Limb (tissue), 2 donors: Measurements from ENCODE around the gene CRK.
A peak's percentile ranks its signal among the peaks of the same experiment; 100 is the strongest.

Experiments used
- DNase-seq, 2 donors: peaks; one replicate each; pipeline ENCODE4 v3.0.0-alpha.2; 2016; ENCODE audit errors: extremely low spot score in 2 of 2

CRK gene

DNA sequence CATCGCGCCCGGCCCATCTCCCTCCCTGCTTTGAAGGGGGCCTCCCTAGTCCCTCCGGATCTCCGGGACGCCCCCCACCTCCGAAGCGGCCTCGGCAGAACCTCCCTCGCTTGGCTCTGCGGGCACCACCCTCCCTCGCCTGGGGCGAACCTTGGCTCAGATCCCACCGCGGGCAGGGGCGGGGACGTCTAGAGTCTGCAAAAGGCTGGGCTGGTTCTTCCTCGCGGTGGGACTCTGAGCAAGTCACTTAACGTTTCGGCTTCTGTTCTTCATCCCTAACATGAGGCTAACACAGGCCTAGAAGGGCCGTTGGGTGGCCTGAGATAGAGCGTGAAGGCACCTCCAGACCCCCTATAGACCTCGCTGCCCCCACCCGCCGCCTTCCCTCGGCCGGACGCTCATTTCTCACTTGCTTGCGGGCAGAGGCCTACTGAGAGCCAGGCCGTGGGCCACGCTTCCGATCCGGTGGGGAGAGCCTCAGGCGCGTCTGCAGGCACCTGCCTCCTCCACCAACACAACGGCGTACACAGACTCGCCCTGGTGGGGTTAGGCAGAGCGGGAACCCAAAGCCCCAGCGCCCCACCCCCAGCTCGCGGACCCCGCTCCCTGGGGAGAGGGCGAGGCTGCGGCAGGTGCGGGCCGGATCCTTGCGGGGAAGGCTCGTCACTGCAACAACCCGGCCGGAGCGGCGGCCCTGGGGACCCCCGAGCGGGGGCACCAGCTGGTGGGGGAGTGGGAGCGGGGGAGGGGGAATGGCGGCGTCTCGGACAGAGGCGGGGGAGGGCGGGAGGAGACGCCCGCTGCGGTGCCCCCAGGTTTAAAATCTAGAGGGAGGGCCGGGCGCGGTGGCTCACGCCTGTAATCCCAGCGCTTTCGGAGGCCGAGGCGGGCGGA is 31.0 kb upstream of the CRK start:
- peak in 1 of 2 donors; percentile 84 for DNase-seq

DNA sequence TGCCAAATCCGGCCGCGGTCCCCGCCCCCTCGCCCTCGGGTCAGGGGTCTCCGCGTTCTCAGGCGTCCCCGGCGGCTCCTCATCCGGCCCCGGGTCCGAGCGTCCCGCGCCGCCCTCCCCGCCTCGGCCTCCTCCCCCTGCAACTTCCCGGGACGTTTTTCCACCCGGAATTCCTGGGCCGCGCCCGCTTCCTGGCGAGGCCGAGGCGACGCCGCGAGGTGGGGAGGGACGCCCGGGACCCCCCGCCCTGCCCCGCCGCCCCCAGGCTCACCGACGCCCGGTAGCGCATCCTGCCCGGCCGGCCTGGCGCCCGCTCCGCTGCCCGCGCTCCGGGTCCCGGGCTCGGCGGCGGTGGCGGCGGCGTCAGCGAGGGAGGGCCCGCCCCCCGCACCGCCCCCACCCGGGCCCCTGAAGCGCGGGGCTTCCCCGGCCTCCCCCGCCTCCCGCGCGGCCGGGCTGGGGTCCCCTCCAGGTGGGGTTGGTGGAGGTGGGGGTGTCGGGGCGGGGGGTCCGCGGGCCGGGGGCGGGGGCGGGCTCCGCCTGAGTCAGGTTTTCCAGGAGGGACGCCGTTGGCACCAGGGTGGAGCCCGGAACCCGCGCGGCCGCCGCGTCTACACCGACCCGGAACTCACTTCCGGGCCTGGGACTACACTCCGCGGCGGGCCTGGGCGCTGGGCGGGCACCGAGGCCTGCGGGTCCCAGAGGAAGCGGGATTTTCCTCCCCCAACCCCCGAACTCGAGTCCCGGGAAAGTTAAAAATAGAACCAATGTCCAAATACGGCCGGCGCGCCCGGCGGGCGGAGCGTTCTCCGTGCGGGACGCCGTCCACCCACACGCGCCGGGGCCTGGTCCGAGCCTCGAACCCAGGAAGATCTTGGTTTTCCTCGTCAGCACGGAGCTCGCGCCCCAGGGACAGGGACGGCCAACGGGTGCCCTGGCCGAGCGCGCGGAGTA is 29.7 kb upstream of the CRK start:
- peak; percentile 48 to 80 for DNase-seq

DNA sequence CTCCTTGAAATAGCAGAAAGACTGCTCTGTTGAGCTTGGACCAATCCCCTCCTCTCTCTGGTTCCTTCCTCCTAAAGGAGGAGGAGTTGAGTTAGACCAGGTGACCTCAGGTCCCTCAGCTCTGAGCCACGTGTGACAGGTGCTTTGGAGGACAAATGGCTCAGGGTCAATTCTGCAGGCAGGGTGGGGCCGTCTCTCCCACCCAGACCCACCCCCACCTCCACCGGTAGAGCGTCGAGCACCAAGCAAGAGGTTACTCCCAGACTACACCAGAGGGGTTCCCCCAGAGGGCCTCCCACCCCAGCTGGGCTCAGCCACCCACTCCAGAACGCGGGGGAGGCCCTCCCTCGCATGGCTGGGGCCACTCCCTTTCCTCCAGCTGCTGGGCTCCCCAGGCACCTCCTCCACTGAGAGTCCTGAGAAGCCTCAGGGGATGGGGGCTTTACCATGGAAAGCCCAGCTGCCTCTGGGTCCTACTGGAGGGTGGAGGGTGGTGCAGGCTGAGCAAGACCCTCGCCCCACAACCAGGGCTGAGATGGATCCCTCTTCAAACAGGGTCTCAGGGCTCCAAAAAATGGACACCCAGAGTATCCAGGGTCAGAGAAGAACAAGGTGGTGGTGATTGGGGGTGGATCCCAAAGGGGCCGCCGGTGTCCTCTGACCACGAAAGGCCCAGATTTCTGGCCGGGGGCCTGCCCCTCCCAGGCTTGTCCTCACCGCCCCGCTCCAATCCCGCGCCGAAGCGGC is 28.8 kb upstream of the CRK start:
- peak in 1 of 2 donors; percentile 66 for DNase-seq

DNA sequence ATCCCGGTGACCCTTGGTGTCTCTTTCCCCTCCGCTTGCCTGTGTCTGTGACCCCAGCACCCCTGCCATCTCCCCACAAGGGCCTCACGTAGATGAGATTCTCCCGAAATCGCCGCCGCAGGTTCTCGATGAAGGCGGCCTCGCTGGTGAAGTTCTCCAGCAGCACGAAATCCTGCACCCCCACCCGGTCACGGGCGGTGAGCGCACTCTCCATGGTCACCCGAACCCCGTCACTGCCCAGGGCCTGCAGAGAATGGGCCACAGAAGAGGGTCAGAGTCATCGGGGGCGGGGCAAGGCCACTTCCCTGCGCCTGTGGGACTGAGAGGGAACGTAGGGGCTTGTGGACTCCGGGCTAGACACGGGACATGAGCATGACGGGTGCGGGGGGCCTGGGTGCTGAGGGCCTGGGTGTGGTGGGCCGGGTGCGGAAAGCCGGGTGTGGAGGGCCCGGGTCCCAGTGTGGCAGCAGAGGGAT is 28.1 kb upstream of the CRK start:
- no peak for DNase-seq

DNA sequence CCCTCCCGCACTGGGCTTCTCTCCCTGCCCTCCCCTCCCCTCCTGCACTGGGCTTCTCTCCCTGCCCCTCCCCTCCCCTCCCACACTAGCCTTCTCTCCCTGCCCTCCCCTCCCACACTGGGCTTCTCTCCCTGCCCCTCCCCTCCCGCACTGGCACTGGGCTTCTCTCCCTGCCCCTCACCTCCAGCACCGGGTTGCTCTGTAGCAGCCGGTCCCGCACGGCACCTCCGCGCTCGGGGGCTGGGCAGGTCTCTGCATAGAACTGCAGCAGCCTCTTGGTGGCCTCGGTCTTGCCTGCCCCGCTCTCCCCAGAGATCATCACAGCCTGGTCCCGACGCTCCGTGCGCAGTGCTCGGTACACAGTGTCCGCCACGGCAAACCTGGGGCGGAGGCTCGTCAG is 26.6 kb upstream of the CRK start:
- no peak for DNase-seq

DNA sequence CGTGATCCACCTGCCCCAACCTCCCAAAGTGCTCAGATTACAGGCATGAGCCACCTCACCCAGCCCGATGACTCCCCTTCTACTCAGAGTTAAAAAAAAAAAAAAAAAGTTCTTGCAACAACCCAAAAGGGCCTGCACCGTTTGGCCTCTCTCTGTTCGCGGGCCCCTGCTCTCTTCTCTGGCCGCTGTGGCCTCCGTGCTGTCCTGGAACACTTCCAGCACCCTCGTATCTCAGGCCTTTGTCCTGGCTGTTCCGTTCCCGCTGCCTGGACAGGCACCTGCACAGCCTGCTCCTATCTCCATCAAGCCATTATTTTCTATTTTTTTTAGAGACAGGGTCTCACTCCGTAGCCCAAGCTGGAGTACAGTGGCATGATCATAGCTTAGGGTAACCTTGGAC is 25.7 kb upstream of the CRK start:
- no peak for DNase-seq

DNA sequence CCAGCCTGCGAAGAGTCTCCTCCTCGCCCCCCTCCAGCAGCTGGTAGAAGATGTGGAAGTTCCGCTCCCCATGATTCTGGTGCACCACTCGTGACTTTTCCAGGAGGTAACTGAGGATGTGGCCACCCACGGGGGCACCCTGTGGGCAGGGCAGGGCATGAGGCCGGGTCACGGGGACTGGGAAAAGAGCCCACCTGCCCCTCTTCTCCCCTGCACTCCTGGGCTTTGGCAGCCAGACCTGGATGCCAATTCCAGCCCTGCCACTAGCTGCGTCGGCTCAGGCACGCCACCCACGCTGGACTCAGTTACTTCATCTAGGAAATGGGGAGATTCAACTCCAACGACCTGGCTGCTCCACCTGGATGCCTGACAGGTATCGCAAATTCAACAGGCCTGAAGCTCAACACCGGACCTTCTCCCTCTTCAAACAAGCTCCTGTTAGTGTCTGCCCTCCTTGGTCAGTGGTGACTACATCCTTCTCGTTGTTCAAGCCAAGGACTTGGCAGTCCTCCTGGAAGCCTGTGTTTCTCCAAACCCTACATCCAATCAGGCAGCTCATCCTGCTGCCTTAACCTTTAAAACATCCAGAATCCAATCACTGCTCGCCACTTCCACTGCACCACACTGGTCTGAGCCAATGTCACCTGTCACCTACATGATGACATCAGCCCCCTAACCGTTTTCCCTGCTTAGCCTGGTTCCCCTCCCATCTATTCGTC is 24.9 kb upstream of the CRK start:
- no peak for DNase-seq

DNA sequence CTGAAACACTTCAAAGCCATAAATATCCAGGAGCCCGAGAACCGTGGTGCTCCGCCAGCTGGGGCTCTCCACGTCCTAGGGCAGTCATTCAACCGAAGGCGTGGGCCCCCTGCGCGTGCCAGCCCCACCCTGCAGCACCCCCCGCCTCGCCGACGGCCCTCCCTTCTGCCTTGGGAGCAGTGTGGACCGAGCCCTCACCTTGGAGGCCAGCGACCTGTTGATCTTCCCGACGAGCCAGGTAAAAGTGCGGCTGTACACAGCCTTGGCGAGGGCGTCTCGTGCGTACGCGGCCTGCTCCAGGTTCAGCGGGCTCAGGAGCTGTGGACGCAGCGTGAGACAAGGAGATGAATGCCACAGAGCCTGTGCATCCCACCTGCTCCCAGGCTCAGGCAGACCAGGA is 22.4 kb upstream of the CRK start:
- no peak for DNase-seq

DNA sequence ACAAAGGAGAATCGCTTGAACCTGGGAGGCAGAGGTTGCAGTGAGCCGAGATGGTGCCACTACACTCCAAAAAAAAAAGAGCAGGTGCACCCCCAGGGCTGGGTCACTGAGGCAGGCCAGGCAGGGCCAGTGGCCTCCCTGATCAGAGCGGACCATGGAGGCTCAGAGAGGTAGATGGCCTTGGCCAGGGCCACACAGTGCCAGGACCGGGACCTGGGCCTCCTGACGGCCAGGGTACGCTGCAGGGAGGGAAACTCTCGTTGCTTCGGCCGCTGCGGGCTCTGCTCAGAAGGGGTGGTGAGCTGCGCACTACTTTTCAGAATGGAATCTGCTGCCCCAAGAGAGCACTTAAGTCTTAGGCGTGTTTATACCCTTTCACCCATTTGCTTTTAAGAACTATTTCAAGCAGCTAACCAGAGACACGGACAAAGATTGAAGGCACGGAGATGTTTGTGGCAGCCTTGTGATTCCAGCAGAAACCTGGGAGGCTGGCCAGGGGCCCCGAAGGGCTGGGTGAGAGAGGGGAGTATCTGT is 19.4 kb upstream of the CRK start:
- DNase-seq, result no peak

DNA sequence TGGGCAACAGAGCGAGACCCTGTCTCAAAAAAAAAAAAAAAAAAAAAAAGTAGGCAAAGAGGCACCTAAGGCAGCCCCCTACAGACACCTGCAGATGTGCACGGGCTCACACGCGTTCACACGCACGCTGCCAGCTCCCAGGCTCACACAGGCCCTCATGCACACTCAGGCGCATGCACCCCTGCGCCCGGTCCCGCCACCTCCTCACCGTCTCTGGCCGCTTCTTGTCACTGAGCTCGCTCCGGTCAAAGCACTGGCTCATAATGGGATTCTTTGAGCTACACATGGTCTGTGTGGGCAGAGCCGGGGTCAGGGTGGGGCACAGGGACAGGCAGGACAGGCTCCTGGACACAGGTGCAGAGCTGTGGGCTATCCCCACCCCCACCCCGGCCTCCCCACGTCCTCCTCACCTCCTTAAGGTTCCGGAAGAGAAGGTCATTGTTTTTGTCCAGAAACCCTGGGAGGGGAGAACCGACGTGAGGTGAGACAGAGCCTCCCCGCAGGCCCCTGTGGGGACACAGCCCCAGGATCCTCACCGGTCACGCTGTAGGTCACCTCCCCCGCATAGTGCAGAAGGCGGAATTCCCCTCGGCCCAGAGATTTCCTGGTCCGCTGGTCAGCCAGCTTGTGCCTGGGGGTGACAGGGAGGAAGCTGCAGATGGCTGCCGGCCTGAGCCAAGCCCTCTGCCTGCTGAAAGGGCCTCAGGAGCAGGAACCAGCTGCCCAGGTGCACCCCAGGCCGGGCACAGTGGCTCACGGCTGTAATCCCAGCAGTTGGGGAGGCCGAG is 18.6 kb upstream of the CRK start:
- DNase-seq, result no peak

DNA sequence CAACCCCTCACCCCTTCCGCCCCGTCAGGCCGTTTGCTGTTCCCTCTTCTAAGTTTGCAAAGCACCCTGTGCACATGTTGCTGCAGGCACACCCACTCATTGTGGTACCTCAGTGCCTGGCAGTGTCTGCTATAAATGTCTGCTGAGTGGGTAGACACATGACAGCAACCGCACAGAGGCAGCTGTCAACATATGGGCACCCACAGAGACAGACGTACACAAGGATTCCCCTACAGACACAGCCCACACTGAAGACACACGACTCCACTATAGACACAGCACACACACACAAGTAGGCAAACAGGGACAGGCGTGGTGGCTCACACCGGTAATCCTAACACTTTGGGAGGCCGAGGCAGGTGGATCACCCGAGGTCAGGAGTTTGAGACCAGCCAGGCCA is 17.8 kb upstream of the CRK start:
- DNase-seq, result no peak

DNA sequence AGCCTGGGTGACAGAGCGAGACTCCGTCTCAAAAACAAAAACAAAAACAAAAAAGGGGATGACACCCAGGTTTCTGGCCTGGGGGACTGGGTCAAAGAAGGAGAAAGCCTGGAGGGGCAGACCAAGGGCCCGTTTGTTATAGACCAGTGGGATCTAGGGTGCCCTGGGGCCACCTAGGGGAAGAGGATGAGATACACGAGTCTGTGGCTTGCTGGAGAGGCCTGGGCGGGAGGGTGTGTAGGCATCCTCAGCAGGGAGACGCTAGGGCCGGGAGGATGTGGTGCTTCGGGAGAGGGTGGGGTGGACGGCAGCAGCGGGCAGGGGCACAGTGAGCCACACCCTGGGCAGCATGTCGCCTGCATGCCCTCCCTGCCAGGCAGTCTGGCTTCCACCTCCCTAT is 17.1 kb upstream of the CRK start:
- no peak for DNase-seq

DNA sequence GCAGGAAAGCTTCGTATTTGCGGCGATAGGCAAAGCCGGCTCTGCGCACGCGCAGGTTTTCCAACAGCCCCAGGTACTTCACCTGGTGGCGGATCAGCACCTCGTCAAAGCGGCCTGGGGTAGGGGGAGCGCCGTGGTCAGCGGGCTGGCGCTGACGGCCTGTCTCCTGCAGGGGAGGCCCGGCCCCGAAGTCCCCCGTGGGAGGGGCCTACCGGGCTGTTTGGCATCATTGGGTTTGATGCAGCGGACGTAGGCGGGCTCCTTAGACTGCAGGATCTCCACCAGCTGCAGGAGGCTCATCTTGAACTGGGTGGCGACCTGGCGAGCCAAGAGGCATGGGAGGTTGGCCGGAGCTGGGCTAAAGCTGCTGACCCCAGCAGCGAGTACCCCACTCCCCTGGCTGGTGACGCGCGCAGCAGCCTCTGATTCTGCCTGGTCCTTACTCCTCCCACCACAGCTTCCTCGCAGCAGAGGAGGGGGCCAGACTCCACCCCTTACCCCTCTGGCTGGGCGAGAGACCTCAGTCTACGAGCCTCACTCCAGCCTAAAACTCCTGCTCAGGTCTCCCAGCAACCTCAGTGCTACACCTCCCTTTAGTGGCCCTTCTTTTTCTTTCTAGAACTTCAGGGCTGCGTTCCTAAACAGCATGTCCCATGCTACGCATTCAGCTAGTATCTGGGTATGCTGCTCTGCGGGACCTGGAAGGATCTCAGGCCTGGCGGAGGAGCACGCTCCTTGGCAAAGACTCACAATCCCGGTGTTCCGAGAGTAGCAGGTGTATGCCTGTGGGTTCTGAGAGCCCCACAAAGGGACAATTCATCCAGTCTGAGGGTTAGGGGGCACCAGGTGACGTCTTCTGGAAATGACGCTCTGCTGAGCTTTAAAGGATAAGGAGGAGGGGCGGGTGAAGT is 16.1 kb upstream of the CRK start:
- no peak for DNase-seq

DNA sequence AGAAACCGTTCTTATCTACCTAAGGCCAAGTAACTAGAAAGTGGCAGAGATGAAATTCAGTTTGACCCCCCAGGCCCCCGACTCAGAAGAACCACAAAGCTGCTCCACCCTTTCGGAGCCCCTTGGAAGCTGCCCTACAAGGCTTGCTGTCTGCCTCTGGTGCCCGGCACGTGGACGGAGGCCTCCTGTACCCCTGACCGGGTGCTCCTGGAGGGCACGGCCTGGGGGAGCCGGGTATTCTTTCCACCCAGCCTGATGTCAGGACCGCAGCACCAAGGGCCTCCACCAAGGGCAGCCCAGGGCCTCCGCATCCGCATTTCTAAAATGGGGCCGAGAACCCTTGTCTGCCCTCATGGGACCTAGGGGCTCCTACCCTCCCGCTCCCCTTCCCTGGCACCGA is 15.5 kb upstream of the CRK start:
- DNase-seq, result no peak

DNA sequence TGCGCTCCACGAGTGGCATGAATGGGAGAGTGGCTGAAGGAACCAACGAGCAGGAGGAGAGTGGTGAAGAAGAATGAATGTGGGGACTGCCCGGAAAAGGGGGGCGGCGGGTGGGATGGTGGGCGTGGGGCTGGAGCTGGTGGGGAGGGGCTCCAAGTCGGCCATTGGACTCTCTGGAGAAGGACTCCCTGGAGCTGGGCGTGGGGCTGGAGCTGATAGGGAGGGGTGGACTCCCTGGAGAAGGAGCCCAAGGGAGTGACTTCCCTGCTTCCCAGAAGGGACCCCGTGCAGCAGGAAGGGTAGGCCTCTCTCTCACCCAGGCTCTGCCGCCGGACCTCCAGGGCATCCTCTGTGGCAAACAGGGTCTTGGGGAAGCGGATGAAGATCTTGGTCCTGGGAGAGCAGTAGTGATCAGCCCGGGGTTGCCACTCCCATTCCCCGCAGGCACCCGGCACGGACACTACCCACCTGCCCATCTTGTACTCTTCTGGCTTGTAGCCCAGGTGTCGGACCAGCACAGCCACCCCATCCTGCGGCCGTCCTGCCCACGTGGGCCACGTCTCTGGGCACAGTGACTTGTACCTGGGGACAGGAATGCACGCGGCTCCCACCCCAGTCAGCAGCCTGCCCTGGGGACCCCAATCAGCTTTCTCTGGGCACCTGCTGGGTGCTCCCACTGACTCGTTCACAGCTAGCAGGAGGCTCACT is 14.9 kb upstream of the CRK start:
- no peak for DNase-seq

DNA sequence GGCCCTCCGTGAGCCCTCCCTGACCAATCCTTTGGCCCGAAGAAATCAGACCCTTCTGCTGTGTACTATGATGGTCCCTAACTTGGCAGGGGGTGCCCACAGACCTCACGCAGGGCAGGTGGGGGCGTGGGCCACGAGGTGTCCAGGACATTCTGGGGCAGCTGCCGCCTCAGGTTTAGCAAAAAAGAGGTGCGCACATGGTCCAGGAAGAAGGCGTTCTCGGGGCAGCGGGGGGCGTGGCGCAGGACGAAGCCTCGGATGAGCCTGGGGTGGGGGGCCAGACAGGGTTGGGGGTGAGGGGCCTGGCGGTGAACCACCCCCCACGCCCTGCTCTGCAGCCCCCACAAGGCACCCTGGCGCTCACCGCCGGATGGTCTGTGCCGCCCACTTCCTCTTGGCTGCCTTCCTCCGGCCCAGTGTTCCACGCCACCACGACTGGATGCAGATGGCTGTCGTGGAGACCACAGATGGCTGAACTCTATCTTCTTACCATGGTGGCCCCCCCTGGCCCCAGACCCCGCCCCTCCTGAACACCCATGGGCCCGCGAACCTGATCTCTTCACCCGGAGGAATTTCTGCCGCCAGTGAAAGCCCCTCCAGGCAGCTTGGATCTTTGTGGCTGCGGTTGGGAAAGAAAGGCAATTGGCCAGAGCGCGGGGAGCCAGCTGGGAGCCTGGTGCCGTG is 14.2 kb upstream of the CRK start:
- DNase-seq, result no peak

DNA sequence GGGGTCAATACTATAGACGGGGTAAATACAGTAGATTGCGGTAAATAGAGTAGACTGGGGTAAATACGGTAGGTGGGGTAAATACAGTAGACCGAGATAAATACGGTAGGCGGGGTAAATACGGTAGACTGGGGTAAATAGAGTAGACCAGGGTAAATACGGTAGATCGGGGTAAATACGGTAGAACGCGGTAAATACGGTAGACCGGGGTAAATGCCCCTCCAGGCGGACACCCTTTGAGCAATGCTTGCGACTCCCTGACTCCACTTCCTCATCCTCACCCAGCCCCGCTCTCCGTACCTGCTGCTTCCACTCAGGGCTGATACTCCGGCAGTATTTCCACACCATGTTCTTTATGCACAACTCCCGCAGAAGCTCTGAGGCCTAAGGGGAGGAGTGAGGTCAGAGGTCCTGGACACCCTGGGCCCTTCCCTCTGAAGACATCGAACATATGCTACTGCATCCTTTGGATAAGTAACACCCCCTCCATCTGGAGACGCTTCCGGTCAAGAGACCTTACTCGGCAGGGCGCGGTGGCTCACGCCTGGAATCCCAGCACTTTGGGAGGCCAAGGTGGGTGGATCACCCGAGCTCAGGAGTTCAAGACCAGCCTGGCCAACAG is 13.3 kb upstream of the CRK start:
- DNase-seq, result no peak
